Glomerular visceral epithelial cell (primary cell): Measurements from ENCODE around the gene CSF1.
"Not testable (repeated sequence)": the region's sequence is repeated elsewhere in the genome, so short reads cannot be mapped to it uniquely, and the experiment has no call there.

ENCODE experiments used
- DNase-seq: peaks from one replicate; pipeline ENCODE4 v3.0.0-alpha.2; 2016; ENCODE audit errors: extremely low spot score

CSF1 gene

GRCh38 chr1:109919303-109919702, 8.7 kb downstream of the CSF1 start:
- no peak for DNase-seq

- DNase-seq, result not testable (repeated sequence)
Observed at GRCh38 chr1:109920391-109920790, 9.7 kb downstream of the CSF1 start.

- no peak for DNase-seq
Observed at GRCh38 chr1:109922326-109922725, 11.7 kb downstream of the CSF1 start.

- DNase-seq, result no peak
Observed at GRCh38 chr1:109923131-109923945, 12.7 kb downstream of the CSF1 start.

DNA sequence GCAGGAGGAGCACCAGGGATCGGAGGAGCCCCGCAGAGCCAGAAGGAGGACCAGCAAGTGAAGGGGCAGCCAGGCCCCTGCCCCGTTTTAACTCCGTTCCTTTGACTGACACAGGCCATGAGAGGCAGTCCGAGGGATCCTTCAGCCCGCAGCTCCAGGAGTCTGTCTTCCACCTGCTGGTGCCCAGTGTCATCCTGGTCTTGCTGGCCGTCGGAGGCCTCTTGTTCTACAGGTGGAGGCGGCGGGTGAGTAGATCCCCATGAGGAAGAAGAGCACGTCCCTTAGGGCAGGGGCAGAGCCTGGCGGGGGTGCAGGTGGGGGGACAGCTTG, 13.3 kb downstream of the CSF1 start:
- no peak for DNase-seq

GRCh38 chr1:109924316-109924715, 13.7 kb downstream of the CSF1 start:
- no peak for DNase-seq

GRCh38 chr1:109925159-109925990, 14.7 kb downstream of the CSF1 start:
- DNase-seq, result no peak

DNA sequence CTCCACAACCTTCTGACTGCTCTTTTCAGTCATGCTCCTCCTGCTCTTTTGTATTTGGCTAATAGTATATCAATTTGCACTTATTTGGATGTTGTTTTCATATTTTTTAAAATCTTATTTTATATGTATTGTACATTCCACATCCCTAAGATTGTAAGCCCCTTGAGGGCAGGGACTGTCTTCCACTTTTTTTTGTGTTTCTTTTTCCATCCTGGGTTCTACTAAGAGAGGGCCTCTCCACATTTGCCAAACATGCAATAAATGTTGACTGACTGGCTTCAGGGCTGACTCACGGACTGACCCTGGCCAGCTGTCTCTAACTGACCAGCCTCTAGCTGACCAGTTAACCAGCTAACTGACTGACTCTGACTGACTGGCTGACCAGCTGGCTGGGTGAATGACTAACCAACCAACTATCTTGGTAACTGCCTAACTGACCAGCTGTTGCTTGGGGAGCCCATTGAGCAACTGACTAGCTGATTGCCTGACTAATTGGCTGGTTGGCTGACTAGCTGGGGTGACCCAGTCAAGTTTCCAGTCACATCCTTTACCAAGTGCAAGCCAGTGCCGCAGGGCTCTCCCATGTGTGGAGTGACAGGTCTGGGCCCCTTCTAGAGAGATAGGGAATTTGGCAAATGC, 16.1 kb downstream of the CSF1 start:
- peak; percentile 52 for DNase-seq

DNA sequence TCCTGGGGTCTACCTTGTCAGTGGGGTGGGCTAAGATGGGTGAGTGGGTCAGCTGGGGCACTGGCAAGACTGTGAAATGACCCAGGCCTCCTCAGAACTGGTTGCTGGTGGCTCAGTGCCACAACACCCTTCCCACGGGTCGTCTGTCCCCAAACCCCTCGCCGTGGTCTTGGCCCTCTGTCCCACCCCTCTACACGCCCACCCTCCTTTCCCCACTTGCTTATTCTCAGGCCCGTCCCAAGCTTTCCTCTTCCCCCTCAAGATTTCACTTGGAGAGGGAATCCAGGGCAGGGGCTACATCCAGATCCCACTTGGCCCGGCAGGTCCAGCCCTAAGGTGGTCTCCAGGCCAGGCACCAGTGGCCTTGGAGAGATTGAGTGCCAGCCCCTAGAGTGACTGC, 16.7 kb downstream of the CSF1 start:
- no peak for DNase-seq

- DNase-seq, result peak; percentile 92
Observed at GRCh38 chr1:109927911-109928321, 17.3 kb downstream of the CSF1 start.

GRCh38 chr1:109928591-109929111, 18.0 kb downstream of the CSF1 start:
- peak; percentile 95 for DNase-seq

DNA sequence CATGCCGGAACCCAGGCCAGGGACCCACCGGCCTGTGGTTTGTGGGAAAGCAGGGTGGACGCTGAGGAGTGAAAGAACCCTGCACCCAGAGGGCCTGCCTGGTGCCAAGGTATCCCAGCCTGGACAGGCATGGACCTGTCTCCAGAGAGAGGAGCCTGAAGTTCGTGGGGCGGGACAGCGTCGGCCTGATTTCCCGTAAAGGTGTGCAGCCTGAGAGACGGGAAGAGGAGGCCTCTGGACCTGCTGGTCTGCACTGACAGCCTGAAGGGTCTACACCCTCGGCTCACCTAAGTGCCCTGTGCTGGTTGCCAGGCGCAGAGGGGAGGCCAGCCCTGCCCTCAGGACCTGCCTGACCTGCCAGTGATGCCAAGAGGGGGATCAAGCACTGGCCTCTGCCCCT, 18.5 kb downstream of the CSF1 start:
- DNase-seq, result no peak

GRCh38 chr1:109929588-109930251, 19.1 kb downstream of the CSF1 start:
- no peak for DNase-seq

- no peak for DNase-seq
Observed at GRCh38 chr1:109930252-109930993, 19.8 kb downstream of the CSF1 start.

GRCh38 chr1:109931189-109931731, 20.6 kb downstream of the CSF1 start:
- peak; percentile 64 for DNase-seq

DNA sequence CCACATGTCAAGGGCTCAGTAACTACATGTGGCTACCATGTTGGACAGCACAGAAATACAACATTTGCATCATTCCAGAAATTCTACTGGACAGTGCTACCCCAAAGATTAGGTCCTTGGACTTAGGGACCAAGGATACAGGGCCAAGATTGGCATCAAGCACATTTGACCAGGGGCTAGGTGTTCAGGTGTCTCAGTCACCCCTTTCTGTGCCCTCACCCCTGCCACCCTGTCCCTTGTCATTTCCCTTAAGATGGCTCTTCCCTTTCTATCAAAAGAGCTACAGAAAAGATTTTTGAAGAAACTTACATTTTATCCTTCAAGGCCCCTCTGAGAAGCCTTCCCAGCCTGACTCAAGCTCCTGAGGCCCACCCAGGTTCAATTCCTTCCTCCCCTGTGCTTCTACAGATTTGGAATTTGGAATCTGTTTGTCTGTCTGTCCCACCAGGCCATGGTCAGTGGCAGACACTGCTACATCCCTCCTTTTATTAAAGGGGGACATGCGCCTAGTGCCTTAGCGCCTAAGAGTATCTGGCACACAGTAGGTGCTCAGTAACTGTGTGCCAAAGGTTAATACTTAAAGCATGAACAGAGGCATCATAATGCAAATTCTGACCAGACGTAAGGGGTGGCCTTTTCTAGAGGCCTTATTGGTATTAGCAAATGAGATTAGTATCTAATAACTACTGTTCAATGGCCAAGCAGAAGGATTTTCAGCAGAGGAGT, 21.4 kb downstream of the CSF1 start:
- DNase-seq, result no peak

GRCh38 chr1:109932679-109933078, 22.0 kb downstream of the CSF1 start:
- no peak for DNase-seq

DNA sequence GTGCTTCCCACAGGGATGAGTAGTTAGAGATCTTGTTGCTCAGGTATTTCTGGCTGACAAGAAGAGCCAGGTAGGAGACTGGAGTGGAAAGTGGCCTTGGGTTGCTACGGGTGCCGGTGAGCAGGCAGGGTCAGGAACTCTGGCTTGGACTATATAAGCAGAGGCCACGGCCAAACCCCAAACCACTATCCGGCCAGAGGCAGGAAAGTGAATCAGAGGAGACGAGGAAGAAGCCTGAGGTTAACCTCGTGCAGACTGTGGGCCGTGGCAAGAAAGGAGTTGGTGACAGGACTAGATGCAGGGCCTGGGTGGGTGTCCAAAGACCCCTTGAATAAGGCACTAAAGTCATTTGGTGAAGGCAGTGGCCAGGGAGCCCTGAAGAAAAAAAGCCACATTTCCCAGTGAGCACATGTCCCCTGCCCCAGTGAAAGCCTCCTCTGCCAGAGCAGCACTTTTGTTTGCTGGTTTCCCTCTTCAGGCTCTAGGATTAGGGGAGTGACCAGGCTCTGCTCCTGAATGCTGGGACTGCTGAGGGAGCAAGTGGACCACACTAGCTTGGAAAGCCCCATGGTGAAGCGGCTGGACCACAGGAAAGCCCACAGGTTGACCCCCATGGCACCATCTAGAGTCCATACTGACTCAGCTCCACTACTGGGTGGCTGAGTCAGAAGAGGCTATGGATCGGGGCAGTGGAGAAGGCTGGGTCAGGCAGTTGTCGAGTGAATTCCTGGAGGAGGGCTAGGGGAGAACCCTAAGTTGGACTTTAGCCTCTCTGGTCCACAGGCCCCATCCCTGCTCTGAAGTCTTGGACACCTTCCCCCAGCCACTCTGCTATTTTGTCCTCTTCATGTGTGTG, 23.4 kb downstream of the CSF1 start:
- peak; percentile 96 for DNase-seq

DNA sequence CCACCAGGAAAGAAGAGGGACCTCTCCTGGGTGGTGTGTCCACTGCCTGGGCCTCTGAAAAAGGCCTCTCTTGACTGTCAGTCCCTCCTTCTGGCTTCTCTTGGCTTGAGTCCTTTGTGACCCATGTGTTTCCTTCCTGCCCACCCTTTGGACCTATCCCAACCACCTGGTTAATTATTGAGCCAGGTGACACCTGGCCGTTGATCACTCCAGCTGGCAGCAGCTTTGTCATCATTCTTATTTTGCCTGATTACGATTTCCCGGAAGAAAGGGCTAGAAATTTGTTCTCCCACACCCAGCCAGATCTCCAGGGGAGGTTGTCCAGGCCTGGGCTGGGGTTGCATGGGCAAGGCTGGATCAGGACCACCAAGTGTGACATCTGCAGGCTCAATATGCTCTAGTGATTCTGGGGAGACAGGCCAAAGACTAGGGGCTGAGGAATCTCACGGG, 24.8 kb downstream of the CSF1 start:
- peak; percentile 76 for DNase-seq
